Mononuclear cell (primary cell): ENCODE data around the gene ANGPTL5. TPM values are rescaled to one million over a fixed set of nuclear protein-coding genes. Genes with fewer than 3 reads are reported as not detected.
"Not testable (repeated sequence)": the region's sequence is repeated elsewhere in the genome, so short reads cannot be mapped to it uniquely, and the experiment has no call there.

Experiments
- H3K27me3 ChIP-seq: 2 replicates; pipeline ENCODE4 v1.6.0; 2011; ENCODE audit warnings: low read length, control low read depth; ENCODE audit not compliant: insufficient read depth
- H3K4me1 ChIP-seq: 2 replicates; pipeline ENCODE4 v1.5.1; 2011; ENCODE audit warnings: mild to moderate bottlenecking, low read length, control low read depth; ENCODE audit not compliant: insufficient read depth
- H3K4me3 ChIP-seq: 2 replicates; pipeline ENCODE4 v1.5.1; 2011; ENCODE audit warnings: mild to moderate bottlenecking, low read length, moderate library complexity
- H3K9me3 ChIP-seq: 2 replicates; pipeline ENCODE4 v1.5.1; 2011; ENCODE audit warnings: low read depth, mild to moderate bottlenecking, control low read depth, low read length
- total RNA-seq: library from RNA; depleted of rRNA; stranded (reverse); fragments of >200 nt; gene quantifications from one replicate; pipeline ENCODE4 v1.2.3, GENCODE V29; 2012

The ANGPTL5 gene
- total RNA-seq, result 0.10 TPM

DNA sequence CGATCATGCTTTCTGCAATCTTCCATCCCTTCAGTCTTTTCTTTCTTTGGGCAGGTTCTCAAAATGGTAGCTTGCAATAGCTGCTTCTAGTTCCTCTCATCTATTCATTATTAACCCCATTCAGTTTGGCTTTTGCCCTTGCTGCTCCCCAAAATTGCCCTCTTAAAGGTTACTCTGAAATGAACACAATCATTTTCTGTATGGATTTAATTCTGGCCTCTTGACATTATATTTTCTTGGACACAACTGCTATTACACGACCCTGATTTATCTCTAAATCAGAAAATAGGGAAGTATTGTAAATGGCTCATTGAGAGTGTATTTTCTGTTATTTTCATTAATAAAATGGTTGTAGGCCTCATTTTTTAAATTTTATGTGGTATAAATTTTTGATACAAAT lies at the start of gene ANGPTL5:
ANGPTL5 (minus strand) TSS at position 101 of the 400 bp plus-strand sequence. CDS start 8,613 bp downstream, outside the sequence.
- Histone ChIP-seq H3K4me3 (peak within 1 kb of the TSS; percentile 54), H3K4me1 (peaks cover 15% of the 10 kb centered on the region), H3K9me3 (no peaks in the 10 kb centered on the region), H3K27me3 (no peaks in the 10 kb centered on the region)

DNA sequence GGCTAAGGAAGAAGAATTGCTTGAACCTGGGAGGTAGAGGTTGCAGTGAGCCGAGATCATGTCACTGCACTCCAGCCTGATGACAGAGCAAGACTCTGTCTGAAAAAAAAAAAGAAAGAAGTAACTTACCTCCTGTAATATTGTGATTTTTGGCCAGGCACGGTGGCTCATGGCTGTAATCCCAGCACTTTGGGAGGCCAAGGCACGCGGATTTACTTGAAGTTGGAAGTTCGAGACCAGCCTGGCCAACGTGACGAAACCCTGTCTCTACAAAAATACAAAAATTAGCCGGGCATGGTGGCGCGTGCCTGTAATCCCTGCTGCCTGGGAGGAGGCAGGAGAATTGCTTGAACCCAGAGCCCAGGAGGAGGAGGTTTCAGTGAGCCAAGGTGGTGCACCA lies 47.9 kb upstream of the ANGPTL5 start:
- H3K27me3 ChIP-seq, H3K9me3 ChIP-seq, H3K4me3 ChIP-seq, H3K4me1 ChIP-seq: not testable (repeated sequence)

DNA sequence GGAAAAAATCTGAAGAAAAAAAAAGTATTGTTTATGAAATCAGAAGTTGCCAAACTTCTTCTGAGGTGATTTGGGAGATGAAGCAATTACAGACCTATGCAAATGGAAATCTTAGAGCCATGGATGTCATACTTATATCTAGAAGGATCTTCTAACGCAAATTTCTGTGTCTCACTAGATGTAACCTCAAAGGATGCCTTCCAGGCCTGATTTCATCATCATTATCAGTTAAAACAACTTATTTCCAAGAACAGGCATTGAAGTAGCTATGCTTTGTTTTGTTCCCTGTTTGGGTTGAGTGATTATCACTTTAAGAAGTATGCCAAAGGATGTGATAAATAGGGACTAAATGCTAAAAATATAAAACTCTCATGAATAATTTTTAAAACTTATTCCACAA lies 43.9 kb upstream of the ANGPTL5 start:
- no peaks in the 10 kb centered on the region for H3K27me3 ChIP-seq
- no peak overlapping the region for H3K4me3 ChIP-seq
- no peaks in the 10 kb centered on the region for H3K9me3 ChIP-seq
- H3K4me1 ChIP-seq, result no peaks in the 10 kb centered on the region

DNA sequence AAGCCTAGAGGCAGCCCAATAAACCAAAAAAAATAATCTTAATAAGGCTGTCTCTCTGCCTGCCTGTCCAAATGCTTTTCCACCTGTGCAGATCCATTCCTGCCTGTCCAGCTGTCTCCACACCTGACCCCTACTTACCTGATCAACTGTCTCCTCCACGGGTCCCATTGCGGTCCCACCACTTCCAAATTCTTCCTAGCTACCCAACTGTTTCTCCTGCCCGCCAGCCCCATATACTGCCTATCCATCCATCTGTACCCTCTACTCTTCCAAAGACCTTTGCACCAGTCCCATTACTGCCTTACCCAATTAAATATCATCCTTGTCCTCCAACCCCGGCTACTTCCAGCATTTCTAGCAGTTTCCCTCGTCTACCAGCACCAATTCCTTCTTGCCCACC lies 39.4 kb upstream of the ANGPTL5 start:
- Histone ChIP-seq H3K4me1 (no peaks in the 10 kb centered on the region), H3K4me3 (no peak overlapping the region), H3K9me3 (no peaks in the 10 kb centered on the region), H3K27me3 (no peaks in the 10 kb centered on the region)

DNA sequence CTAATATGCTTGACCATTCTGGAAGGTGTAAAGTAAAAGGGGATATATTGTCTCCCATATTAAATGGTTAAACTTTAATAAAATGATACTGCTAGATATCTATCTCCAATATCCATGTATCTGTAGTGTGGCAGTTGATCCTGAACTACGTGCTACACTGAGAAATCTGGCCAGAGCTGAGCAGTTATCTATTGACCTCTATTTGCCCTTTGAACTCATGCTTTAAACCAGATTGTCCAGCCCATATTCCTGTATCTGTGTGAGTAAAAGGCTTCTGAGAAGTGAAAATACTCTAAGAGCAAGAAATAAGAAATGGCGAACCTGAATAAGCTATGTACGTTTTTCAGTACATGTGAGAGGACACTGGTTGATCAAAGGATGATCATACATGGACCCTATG lies 39.0 kb upstream of the ANGPTL5 start:
- Histone ChIP-seq H3K4me1 (no peaks in the 10 kb centered on the region), H3K9me3 (no peaks in the 10 kb centered on the region), H3K27me3 (no peaks in the 10 kb centered on the region), H3K4me3 (no peak overlapping the region)

DNA sequence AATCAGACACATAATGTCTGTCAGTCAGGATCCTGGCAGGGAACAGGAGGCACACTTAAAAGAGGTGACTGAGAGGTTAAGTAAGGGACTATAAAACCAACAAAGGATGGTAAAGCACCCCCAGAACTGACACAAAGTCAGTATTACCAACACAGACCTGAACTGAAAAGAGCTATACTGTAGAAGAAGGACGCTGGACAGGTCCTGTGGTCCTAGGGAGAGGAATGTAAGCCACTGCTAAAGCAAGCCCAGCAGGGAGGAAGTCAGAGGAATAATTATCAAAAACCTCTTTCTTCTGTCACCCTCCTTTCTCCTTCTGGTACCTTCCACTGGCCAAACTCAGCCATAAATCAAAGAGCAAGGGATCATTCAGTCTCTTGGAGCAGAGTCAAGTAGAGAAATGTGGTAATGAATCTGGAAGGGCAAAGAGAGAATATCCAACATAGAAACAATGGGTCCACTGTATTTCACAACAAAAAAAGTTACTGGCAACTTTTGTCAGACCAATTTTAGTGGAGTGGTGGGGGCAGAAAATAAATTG lies 33.4 kb upstream of the ANGPTL5 start:
- no peak overlapping the region for H3K4me3 ChIP-seq

DNA sequence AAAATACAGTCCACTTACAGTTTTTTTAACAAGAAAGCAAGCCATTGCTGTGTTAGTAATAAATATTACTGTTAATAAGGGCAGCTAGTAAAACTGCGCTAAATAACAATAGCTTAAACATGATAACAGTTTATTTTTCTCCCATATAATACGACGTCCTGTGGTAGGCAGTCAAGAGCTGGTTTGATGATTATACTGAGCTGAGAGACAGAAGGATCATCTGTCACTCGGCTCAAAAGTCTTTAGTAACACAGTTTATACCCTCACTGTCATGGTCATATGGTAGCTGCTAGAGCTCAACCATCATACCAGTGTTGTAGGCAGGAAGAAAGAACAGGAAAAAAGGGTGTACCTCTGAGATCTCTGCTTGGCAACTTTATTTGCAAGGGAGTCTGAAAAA lies 29.1 kb upstream of the ANGPTL5 start:
- Histone ChIP-seq H3K4me3 (no peak overlapping the region), H3K27me3 (no peaks in the 10 kb centered on the region), H3K4me1 (no peaks in the 10 kb centered on the region), H3K9me3 (no peaks in the 10 kb centered on the region)

More for the DNA sequence above, 33.4 kb upstream of the ANGPTL5 start:
- no peaks in the 10 kb centered on the region for H3K27me3 ChIP-seq
- H3K4me1 ChIP-seq, result no peaks in the 10 kb centered on the region
- H3K9me3 ChIP-seq, result no peaks in the 10 kb centered on the region

DNA sequence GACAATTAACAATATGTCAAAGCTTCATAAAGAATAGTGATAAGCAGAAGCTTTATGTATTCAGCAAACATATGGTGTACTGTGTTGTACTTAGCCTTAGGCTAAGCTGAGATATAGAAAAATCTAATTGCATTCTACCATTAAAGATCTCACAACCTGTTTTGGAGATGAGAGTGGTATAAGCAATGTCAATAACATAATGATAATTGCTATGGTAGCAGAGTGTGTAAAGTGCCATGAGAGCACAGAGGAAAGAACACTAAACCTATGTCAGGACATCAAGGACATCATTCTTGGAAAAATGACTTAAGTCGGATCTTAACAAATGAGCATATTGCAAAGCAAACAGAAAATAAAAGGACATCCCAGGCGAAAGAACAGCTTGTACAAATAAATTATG lies 28.6 kb upstream of the ANGPTL5 start:
- H3K27me3 ChIP-seq, result no peaks in the 10 kb centered on the region
- H3K9me3 ChIP-seq, result no peaks in the 10 kb centered on the region
- no peaks in the 10 kb centered on the region for H3K4me1 ChIP-seq
- H3K4me3 ChIP-seq, result no peak overlapping the region

DNA sequence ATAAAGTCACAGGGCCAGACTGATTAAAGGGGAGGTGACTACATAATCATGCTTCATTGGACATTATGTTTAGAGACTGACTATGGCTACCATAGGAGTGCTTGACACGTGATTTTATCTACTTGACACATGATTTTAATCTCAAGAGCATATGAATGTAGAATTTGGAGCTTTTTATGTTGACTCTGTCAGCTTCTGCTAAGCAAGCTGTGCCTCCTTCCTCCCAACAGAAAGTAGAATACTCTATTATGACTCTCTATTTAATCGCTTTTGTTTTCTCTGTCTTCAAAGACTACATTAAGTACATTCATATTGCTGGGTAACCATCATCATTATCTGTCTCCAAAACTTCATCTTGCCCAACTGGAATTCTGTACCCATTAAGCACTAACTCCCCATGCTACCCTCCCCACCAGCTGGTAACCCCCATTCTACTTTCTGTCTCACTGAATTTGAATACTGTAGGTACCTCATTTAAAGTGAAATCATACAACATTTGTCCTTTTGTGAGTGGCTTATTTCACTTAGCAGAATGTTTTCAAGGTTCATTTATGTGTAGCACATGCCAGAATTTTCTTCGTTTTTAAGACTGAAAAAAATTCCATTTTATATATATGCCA lies 24.7 kb upstream of the ANGPTL5 start:
- Histone ChIP-seq H3K9me3 (no peaks in the 10 kb centered on the region), H3K4me3 (no peak overlapping the region), H3K27me3 (no peaks in the 10 kb centered on the region), H3K4me1 (no peaks in the 10 kb centered on the region)

DNA sequence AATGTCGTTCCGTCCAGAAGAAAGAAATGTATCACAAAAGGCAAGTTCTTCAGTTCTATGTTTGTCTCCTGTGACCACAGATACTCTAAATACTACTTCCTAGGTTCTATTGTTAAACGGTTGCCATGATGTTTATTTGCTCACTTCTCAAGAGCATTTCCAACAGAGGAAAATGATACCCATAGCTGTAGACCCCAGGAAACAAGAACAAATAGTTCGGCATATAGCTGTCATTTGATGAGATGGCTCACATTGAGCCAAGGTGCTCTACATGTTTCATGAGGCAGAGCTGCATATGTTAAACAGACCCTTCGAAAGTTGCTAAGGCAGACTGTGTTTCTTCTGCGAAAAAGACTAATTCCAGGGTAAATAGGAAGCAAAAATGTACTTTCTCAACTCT lies 15.4 kb upstream of the ANGPTL5 start:
- Histone ChIP-seq H3K27me3 (no peaks in the 10 kb centered on the region), H3K4me3 (no peak overlapping the region), H3K4me1 (no peaks in the 10 kb centered on the region), H3K9me3 (no peaks in the 10 kb centered on the region)

DNA sequence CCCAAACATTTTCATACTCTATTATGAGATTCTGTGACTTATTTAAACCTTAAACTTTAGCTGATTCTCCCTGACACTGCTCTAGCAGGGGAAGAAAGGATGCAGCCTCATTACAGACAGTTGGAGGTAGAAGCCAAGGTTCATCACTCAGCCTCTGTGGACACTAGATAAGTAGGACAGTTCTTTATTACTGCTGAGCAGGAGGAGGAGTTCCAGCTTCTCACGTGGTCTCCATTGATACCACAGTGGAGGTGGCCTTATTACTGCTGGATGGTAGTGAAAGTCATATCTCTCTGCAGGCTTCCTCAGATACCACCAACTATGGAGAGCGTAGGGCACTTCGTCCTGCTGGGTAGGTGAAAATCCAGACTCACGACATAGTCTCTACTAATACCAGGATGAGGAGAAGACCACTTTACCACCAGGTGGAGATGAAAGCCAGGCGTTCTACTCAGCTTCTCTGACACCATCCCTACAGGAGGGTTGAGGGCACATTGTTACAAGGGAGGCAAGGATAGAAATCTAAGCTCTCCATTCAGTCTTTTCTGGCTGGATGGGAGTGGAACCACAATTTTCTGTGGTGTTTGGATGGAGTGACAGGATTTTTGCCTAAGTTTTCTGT lies 13.1 kb upstream of the ANGPTL5 start:
- no peaks in the 10 kb centered on the region for H3K9me3 ChIP-seq
- no peaks in the 10 kb centered on the region for H3K4me1 ChIP-seq
- H3K4me3 ChIP-seq, result no peak overlapping the region
- H3K27me3 ChIP-seq, result no peaks in the 10 kb centered on the region

DNA sequence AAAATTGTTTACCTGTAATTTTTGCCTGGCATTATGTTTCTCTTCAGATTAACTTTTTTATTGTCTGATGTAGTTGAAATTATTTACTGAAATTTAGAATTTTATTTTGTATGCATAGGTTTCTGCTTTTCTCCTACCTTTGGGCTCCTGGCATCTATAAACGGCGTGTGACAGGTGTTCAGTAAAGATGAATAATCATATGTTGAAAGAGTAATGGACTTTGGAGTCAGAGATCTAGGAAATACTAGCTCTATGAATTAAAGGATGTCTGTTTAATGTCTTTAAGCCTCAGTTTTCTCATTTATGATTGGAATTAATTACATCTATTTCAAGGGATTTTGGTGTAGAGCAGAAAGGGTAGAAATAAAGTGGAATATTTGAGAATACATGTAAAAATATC lies 7.2 kb upstream of the ANGPTL5 start:
- Histone ChIP-seq H3K4me1 (no peaks in the 10 kb centered on the region), H3K4me3 (no peak overlapping the region), H3K9me3 (no peaks in the 10 kb centered on the region), H3K27me3 (no peaks in the 10 kb centered on the region)

DNA sequence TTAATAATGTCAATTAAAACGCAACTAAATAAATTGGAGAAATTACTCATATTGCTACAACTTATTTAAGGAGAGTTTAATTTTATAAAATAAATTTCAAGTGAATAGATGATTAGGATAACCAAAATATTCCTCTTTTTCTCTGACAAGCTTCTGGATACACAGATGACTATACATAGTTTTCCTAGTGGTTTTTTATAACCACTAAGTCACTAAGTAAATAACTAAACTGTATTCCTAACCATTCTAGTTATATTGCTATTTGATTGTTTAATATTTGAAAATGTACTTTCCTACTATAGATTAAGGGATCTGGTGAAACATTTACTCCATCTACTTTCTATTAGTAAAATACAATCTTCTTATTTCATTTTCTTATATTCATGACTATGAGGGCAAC lies 4.7 kb upstream of the ANGPTL5 start:
- Histone ChIP-seq H3K9me3 (no peaks in the 10 kb centered on the region), H3K27me3 (no peaks in the 10 kb centered on the region), H3K4me3 (no peak overlapping the region), H3K4me1 (no peaks in the 10 kb centered on the region)

DNA sequence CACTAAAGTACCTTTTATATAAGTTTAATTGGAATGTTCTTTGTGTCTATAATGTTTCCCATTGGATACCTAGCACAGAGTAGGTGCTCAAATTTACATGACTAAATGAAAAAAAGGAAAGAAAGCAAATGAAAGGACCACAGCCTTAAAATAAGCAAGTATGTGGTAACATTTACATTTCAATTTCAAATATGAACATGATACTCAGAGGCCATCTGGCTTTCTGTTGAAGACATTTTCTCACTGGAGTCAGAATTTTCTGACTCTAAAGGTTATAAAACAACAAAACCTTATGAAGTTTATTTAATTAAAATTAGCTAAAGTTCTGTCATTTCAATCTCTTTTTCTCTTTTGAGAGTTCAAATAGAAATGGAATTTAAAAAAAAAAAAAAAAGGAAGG lies 904 bp upstream of the ANGPTL5 start:
- Histone ChIP-seq H3K27me3 (no peaks in the 10 kb centered on the region), H3K4me3 (no peak overlapping the region), H3K4me1 (peaks cover 15% of the 10 kb centered on the region), H3K9me3 (no peaks in the 10 kb centered on the region)

DNA sequence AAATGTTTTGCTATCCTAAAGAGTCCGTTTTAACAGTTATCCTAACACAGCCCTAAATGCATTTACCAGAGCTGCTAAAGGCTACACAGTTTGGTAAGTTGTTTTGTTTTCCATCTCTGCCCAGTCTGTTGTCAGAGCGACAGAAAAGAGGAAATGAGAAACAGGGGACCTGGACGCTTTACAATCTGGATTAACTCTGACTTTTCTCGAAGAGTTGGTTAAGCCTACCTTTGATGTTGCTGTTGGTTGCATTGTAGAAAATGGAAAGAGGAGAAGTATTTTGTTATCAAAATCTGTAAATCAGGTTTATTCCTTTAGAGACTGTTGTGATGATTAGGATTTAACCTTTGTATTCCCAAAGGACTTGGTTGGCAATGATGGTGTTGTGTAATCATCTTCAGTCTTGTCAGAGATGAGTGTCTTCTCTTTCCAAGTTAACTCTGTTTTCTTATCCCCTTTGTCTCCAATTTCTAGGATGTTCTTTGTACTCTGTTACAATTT lies 481 bp downstream of the ANGPTL5 start:
- Histone ChIP-seq H3K27me3 (no peaks in the 10 kb centered on the region), H3K9me3 (no peaks in the 10 kb centered on the region), H3K4me3 (no peak overlapping the region), H3K4me1 (peaks cover 15% of the 10 kb centered on the region)
